Colon (tissue), 2 donors: ENCODE data around the gene PPP2R5E.

Source experiments
- FAIRE-seq: peaks from 2 replicates; lab custom pipeline; 2012; peaks lifted over from hg19 to GRCh38; lab: Jason Lieb, UNC
- donor health status: control.
- donor health status: control.

The PPP2R5E gene

GRCh38 chr14:63470962-63471793, 72.0 kb downstream of the PPP2R5E start:
- no peak for FAIRE-seq

GRCh38 chr14:63468294-63468693, 74.9 kb downstream of the PPP2R5E start:
- no peak for FAIRE-seq

- no peak for FAIRE-seq
Observed at GRCh38 chr14:63467440-63468072, 75.6 kb downstream of the PPP2R5E start.

- FAIRE-seq, result no peak
Observed at GRCh38 chr14:63465347-63465746, 77.8 kb downstream of the PPP2R5E start.

GRCh38 chr14:63460680-63461369, 82.4 kb downstream of the PPP2R5E start:
- FAIRE-seq, result no peak

- no peak for FAIRE-seq
Observed at GRCh38 chr14:63459738-63460137, 83.4 kb downstream of the PPP2R5E start.

- FAIRE-seq, result no peak
Observed at GRCh38 chr14:63457498-63457897, 85.7 kb downstream of the PPP2R5E start.

GRCh38 chr14:63454863-63455622, 88.1 kb downstream of the PPP2R5E start:
- FAIRE-seq, result no peak

- FAIRE-seq, result no peak
Observed at GRCh38 chr14:63454436-63454835, 88.7 kb downstream of the PPP2R5E start.

GRCh38 chr14:63453443-63453936, 89.7 kb downstream of the PPP2R5E start:
- no peak for FAIRE-seq

- no peak for FAIRE-seq
Observed at GRCh38 chr14:63452796-63453195, 90.4 kb downstream of the PPP2R5E start.

GRCh38 chr14:63448841-63449240, 94.3 kb downstream of the PPP2R5E start:
- FAIRE-seq, result no peak

- no peak for FAIRE-seq
Observed at GRCh38 chr14:63444588-63444987, 98.6 kb downstream of the PPP2R5E start.

- FAIRE-seq, result no peak
Observed at GRCh38 chr14:63443988-63444387, 99.2 kb downstream of the PPP2R5E start.

GRCh38 chr14:63443361-63443760, 99.8 kb downstream of the PPP2R5E start:
- no peak for FAIRE-seq

GRCh38 chr14:63438065-63438757, 105.0 kb downstream of the PPP2R5E start:
- FAIRE-seq, result no peak

- FAIRE-seq, result no peak
Observed at GRCh38 chr14:63436286-63437098, 106.7 kb downstream of the PPP2R5E start.

GRCh38 chr14:63435838-63436237, 107.3 kb downstream of the PPP2R5E start:
- no peak for FAIRE-seq

GRCh38 chr14:63435204-63435603, 108.0 kb downstream of the PPP2R5E start:
- FAIRE-seq, result no peak

- FAIRE-seq, result no peak
Observed at GRCh38 chr14:63432888-63433552, 110.2 kb downstream of the PPP2R5E start.
